A673 (cell line): Measurements from ENCODE around the gene NLRP1. TPM values are rescaled to one million over a fixed set of nuclear protein-coding genes. Genes with fewer than 3 reads are reported as not detected.

ENCODE experiments used
- BruUV-seq: library from RNA; stranded (reverse); fragments of 400-500 nt; replicated peaks from 2 replicates; lab custom pipeline; 2021; lab: Mats Ljungman, UMichigan
- CTCF ChIA-PET: fragments of 300-600 bp; sonication (Branson Sonifier 250); formaldehyde crosslinking; loops from one replicate; lab custom pipeline; 2022; ENCODE audit warnings: antibody characterized with exemption; lab: Charles Lee
- POLR2A ChIA-PET: fragments of 300-600 bp; sonication (Branson Sonifier 250); formaldehyde crosslinking; loops from one replicate; lab custom pipeline; 2022; ENCODE audit warnings: antibody characterized with exemption; ENCODE audit not compliant: low non-redundant PET; lab: Charles Lee
- DNase-seq: peaks from one replicate; pipeline ENCODE4 v3.0.0-alpha.2; 2015; ENCODE audit warnings: low spot score
- H3K27ac ChIP-seq: fragments of 200-600 bp; sonication (generic); 2 replicates; pipeline ENCODE4 v1.5.1; 2016; ENCODE audit warnings: mixed run types, low read depth, mild to moderate bottlenecking, mixed read lengths, antibody characterized with exemption, low read length; ENCODE audit not compliant: poor library complexity, severe bottlenecking
- H3K27me3 ChIP-seq: fragments of 200-600 bp; sonication (generic); replicated peaks from 2 replicates; pipeline ENCODE4 v1.6.1; 2017; ENCODE audit warnings: mixed run types, low read depth, mild to moderate bottlenecking, mixed read lengths, antibody characterized with exemption, low read length; ENCODE audit not compliant: insufficient read depth, poor library complexity
- H3K36me3 ChIP-seq: fragments of 200-600 bp; sonication (generic); 2 replicates; pipeline ENCODE4 v1.6.1; 2016; ENCODE audit warnings: mixed run types, mild to moderate bottlenecking, mixed read lengths, antibody characterized with exemption, low read length; ENCODE audit not compliant: insufficient read depth, poor library complexity, severe bottlenecking
- H3K4me1 ChIP-seq: fragments of 200-600 bp; sonication (generic); 2 replicates; pipeline ENCODE4 v1.6.1; 2017; ENCODE audit warnings: mixed run types, mild to moderate bottlenecking, mixed read lengths, antibody characterized with exemption, low read length; ENCODE audit not compliant: insufficient read depth, poor library complexity, severe bottlenecking
- H3K4me3 ChIP-seq: fragments of 200-600 bp; sonication (generic); 2 replicates; pipeline ENCODE4 v1.5.1; 2016; ENCODE audit warnings: low read depth, mixed run types, mild to moderate bottlenecking, mixed read lengths, low read length; ENCODE audit not compliant: poor library complexity, severe bottlenecking
- H3K9me3 ChIP-seq: fragments of 200-600 bp; sonication (generic); 2 replicates; pipeline ENCODE4 v1.6.1; 2016; ENCODE audit warnings: mixed run types, low read depth, mild to moderate bottlenecking, mixed read lengths, antibody characterized with exemption, low read length; ENCODE audit not compliant: poor library complexity, severe bottlenecking
- CTCF ChIP-seq: fragments of 300-800, 200-600 bp; sonication (generic); conservative IDR thresholded peaks from 2 replicates; pipeline ENCODE4 v1.5.1; 2017; ENCODE audit warnings: low read depth, mild to moderate bottlenecking, antibody characterized with exemption, low read length, moderate library complexity, mixed read lengths
- EZH2 ChIP-seq: fragments of 200-600 bp; sonication (generic); IDR thresholded peaks from 2 replicates; pipeline ENCODE4 v1.6.1; 2017; ENCODE audit warnings: borderline replicate concordance, low read depth, mild to moderate bottlenecking, mixed read lengths, antibody characterized with exemption, low read length; ENCODE audit not compliant: poor library complexity, severe bottlenecking
- intact Hi-C: fragments of 100-400 bp; cut with micrococcal nuclease; formaldehyde crosslinking; loops from one replicate; pipeline ENCODE4 v1.10.0; 2022; ENCODE audit not compliant: unreplicated experiment
- total RNA-seq: library from RNA; stranded (reverse); gene quantifications from 2 replicates; pipeline ENCODE4 v1.2.3, GENCODE V29; 2021

Gene NLRP1
- total RNA-seq, 1 experiment from 2014 or later: 5.2 TPM

DNA sequence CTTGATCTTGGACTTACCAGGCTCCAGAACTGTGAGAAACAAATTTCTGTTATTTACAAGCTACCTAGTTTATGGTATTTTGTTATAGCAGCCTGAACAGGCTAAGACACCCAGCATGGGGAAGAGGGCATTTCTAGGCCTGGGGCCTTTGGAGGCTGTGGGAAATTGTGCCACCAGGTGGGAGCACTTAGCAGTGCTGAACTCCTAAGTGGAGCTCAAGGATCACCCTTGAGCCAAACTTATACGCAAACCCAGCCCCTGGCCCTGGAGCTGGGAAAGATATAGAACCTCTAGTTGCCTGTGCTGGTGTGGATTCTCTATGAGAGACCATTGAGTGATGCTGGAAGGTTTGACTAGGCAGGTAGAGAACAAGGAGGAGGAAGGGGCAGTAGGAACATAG lies 61.8 kb downstream of the NLRP1 start:
- TF ChIP-seq CTCF (no peak), EZH2 (no peak)
- no peaks in the 10 kb centered on the region for H3K9me3 ChIP-seq
- H3K36me3 ChIP-seq: no peaks in the 10 kb centered on the region
- no peak overlapping the region for H3K4me3 ChIP-seq
- POLR2A ChIA-PET: no interaction called here
- H3K4me1 ChIP-seq: no peaks in the 10 kb centered on the region
- no peaks in the 10 kb centered on the region for H3K27me3 ChIP-seq
- no TSS peak for BruUV-seq
- CTCF ChIA-PET: no interaction called here
- no peak for DNase-seq
- intact Hi-C loops: no loop called here
- no peak overlapping the region for H3K27ac ChIP-seq

- Histone ChIP-seq H3K27ac (no peak overlapping the region), H3K9me3 (no peaks in the 10 kb centered on the region), H3K27me3 (no peaks in the 10 kb centered on the region), H3K4me1 (no peaks in the 10 kb centered on the region), H3K36me3 (no peaks in the 10 kb centered on the region), H3K4me3 (no peak overlapping the region)
- ChIA-PET CTCF (no interaction called here), POLR2A (interaction anchor here (0.7 kb wide), 1 partner anchor 246 kb away, joined by 3 read pairs; no protein-coding TSS in a partner anchor)
- no TSS peak for BruUV-seq
- no peak for DNase-seq
- no peak for TF ChIP-seq CTCF
- no peak for TF ChIP-seq EZH2
- intact Hi-C loops: no loop called here
Observed at GRCh38 chr17:5516060-5516792, 68.1 kb downstream of the NLRP1 start.

DNA sequence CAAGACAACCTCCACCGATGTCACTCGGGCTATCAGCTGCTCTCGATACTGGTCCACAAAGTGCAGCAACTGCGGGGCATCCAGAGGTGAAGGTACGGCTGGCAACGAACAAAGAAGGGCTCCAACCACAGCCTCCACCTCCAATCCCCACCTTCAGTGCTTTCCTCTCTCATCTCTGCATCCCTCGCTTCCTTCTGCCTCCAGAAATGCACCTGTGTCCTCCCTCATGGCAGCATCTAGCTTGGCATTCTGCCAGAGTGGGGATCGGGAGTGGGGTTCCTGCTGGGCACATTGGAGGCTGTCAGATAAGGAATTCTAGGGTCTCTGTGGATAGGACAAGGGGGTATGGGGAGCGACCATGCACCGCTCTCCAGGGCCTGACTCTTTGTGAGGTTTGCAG lies 69.3 kb downstream of the NLRP1 start:
- no TSS peak for BruUV-seq
- POLR2A ChIA-PET: no interaction called here

More for the DNA sequence above, 69.3 kb downstream of the NLRP1 start:
- H3K27ac ChIP-seq: no peak overlapping the region
- TF ChIP-seq CTCF (no peak), EZH2 (no peak)
- H3K9me3 ChIP-seq: no peaks in the 10 kb centered on the region
- H3K36me3 ChIP-seq: no peaks in the 10 kb centered on the region
- CTCF ChIA-PET: no interaction called here
- no peak for DNase-seq
- H3K4me1 ChIP-seq: no peaks in the 10 kb centered on the region
- no peaks in the 10 kb centered on the region for H3K27me3 ChIP-seq
- intact Hi-C loops: no loop called here
- H3K4me3 ChIP-seq: no peak overlapping the region
